OCI-LY7 (cell line): Measurements from ENCODE around the gene TPRA1. TPM values are rescaled to one million over a fixed set of nuclear protein-coding genes. Genes with fewer than 3 reads are reported as not detected.
A peak's percentile ranks its signal among the peaks of the same experiment; 100 is the strongest.

Experiments used
- BruUV-seq: library from RNA; stranded (reverse); fragments of 400-500 nt; replicated peaks from 2 replicates; lab custom pipeline; 2021; lab: Mats Ljungman, UMichigan
- CTCF ChIA-PET: fragments of 300-600 bp; sonication (Branson Sonifier 250); formaldehyde crosslinking; loops from one replicate; lab custom pipeline; 2022; ENCODE audit warnings: antibody characterized with exemption; ENCODE audit not compliant: unreplicated experiment; lab: Charles Lee
- POLR2A ChIA-PET: fragments of 300-600 bp; sonication (Branson Sonifier 250); formaldehyde crosslinking; loops from one replicate; lab custom pipeline; 2022; ENCODE audit warnings: antibody characterized with exemption; lab: Charles Lee
- DNase-seq: peaks from one replicate; pipeline ENCODE4 v3.0.0-alpha.2; 2015; ENCODE audit warnings: low spot score
- H2AFZ ChIP-seq: fragments of 200-600 bp; sonication (generic), shearing (Covaris generic); 2 replicates; pipeline ENCODE4 v1.6.1; 2014; ENCODE audit warnings: mild to moderate bottlenecking, antibody characterized with exemption, low read length, moderate library complexity
- H3K27ac ChIP-seq: fragments of 200-600 bp; sonication (generic); 2 replicates; pipeline ENCODE4 v1.5.1; 2014; ENCODE audit warnings: mixed run types, low read depth, mild to moderate bottlenecking, moderate library complexity, low read length, inconsistent platforms; ENCODE audit not compliant: poor library complexity, severe bottlenecking
- H3K36me3 ChIP-seq: fragments of 200-600 bp; sonication (generic); 2 replicates; pipeline ENCODE4 v1.6.1; 2014; ENCODE audit warnings: mild to moderate bottlenecking, antibody characterized with exemption, low read length, moderate library complexity, mixed read lengths; ENCODE audit not compliant: insufficient read depth
- H3K4me1 ChIP-seq: fragments of 200-600 bp; sonication (generic); 2 replicates; pipeline ENCODE4 v1.5.1; 2014; ENCODE audit warnings: mild to moderate bottlenecking, low read length; ENCODE audit not compliant: insufficient read depth, poor library complexity, severe bottlenecking
- H3K4me2 ChIP-seq: fragments of 200-600 bp; sonication (generic); 2 replicates; pipeline ENCODE4 v1.6.1; 2014; ENCODE audit warnings: mild to moderate bottlenecking, low read length
- H3K4me3 ChIP-seq: fragments of 200-600 bp; sonication (generic); 2 replicates; pipeline ENCODE4 v1.5.1; 2014; ENCODE audit warnings: mild to moderate bottlenecking, low read depth, low read length; ENCODE audit not compliant: poor library complexity, severe bottlenecking
- H3K79me2 ChIP-seq: fragments of 200-600 bp; sonication (generic); 2 replicates; pipeline ENCODE4 v1.6.1; 2016; ENCODE audit warnings: low read depth, mild to moderate bottlenecking, low read length, moderate library complexity, mixed read lengths; ENCODE audit not compliant: insufficient read depth
- H3K9me2 ChIP-seq: fragments of 200-600 bp; sonication (generic); 2 replicates; pipeline ENCODE4 v1.6.1; 2016; ENCODE audit warnings: mild to moderate bottlenecking, low read length, mixed read lengths; ENCODE audit not compliant: insufficient read depth
- H3K9me3 ChIP-seq: fragments of 200-600 bp; sonication (generic); 2 replicates; pipeline ENCODE4 v1.6.1; 2014; ENCODE audit warnings: mild to moderate bottlenecking, mixed run types, low read length, mixed read lengths
- H4K20me1 ChIP-seq: fragments of 200-600 bp; sonication (generic); 2 replicates; pipeline ENCODE4 v1.6.1; 2014; ENCODE audit warnings: mild to moderate bottlenecking, antibody characterized with exemption, low read length, moderate library complexity, mixed read lengths; ENCODE audit not compliant: insufficient read depth
- EZH2phosphoT487 ChIP-seq: fragments of 200-600 bp; sonication (generic); IDR thresholded peaks from 2 replicates; pipeline ENCODE4 v1.6.1; 2018; ENCODE audit warnings: low read depth, borderline replicate concordance, mild to moderate bottlenecking, mixed run types, antibody characterized with exemption, low read length, moderate library complexity, mixed read lengths
- intact Hi-C: fragments of 100-400 bp; cut with micrococcal nuclease; formaldehyde crosslinking; loops from one replicate; pipeline ENCODE4 v1.10.0; 2022; ENCODE audit not compliant: unreplicated experiment
- total RNA-seq, 2 experiments: library from RNA; depleted of rRNA in 1 of 2; stranded (reverse); fragments of >200 nt in 1 of 2; shearing (Covaris generic) in 1 of 2; gene quantifications; 2 replicates each; pipeline ENCODE4 v1.2.3, GENCODE V29; 2014 to 2022
- TF ChIP-seq, protein P1 (sequence below): fragments of 200-600 bp; sonication (generic); conservative IDR thresholded peaks from 2 replicates; pipeline ENCODE4 v1.5.1; 2014; ENCODE audit warnings: mild to moderate bottlenecking, antibody characterized with exemption, low read length, moderate library complexity, mixed read lengths

The TPRA1 gene
- total RNA-seq, 2 experiments from 2014 or later: 32.3 to 51.4 TPM

DNA sequence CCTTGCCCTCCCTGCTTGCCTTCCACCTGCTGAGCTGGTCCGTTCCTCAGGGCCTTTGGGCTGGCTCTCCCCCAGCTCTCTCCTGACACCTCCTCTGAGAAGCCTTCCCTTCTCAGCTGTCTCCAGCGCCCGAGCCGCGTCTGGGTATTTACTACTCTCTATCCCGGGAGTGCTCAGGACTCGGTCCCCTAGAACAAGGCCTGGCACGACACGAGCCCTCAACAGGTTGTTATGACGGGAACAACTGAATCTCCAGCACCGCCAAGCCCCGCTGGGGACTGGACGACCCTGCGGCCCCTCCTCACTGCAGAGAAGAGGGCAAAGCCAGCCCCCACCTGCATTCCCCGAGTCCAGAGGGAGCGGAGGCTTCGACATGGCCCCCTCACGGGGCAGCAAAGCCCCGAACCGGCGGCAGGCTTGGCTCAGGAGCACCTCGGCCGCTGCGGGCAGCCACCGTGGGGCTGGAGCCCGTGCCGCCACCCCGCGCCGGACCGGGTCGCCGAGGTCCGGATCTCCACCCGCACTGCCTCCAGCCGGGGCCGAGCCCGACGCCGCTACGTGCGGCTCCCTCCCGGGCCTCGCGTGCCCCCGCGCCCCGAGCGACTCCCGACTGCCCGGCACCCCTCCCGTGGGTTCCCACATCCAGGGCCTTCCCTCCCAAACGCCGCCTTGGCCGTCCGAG is 792 bp downstream of the TPRA1 start:
- Histone ChIP-seq H3K27ac (peak overlapping the region; percentile 83), H3K4me1 (peaks cover 43% of the 10 kb centered on the region), H3K9me3 (no peaks in the 10 kb centered on the region), H3K4me2 (peak overlapping the region; percentile 97), H2AFZ (0 out of 2 replicates have a peak overlapping the region, but pooled peaks have one; percentile 22), H3K4me3 (peak overlapping the region; percentile 85), H3K36me3 (peaks cover 20% of the 10 kb centered on the region; the same call in 1 of the 2 replicates), H4K20me1 (peaks cover 5% of the 10 kb centered on the region; the same call in 1 of the 2 replicates), H3K79me2 (peaks cover 20% of the 10 kb centered on the region), H3K9me2 (no peaks in the 10 kb centered on the region)
- CTCF ChIA-PET: interaction anchor here (1.9 kb wide), 1 partner anchor 8 kb away, joined by 8 read pairs; the partner anchor contains the start of gene MCM2
- peak; percentile 29 for DNase-seq
- intact Hi-C loops: loop anchor here (2.0 to 5.0 kb wide), 3 partner anchors 147 to 533 kb away; partner anchors contain the start of genes RUVBL1 and SEC61A1
- POLR2A ChIA-PET: interaction anchor here (0.9 to 1.6 kb wide), 3 partner anchors 8 to 21 kb away, joined by 3 to 5 read pairs (median 3); no protein-coding TSS in a partner anchor
- no peak for TF ChIP-seq EZH2phosphoT487
- TF ChIP-seq, protein P1, sequence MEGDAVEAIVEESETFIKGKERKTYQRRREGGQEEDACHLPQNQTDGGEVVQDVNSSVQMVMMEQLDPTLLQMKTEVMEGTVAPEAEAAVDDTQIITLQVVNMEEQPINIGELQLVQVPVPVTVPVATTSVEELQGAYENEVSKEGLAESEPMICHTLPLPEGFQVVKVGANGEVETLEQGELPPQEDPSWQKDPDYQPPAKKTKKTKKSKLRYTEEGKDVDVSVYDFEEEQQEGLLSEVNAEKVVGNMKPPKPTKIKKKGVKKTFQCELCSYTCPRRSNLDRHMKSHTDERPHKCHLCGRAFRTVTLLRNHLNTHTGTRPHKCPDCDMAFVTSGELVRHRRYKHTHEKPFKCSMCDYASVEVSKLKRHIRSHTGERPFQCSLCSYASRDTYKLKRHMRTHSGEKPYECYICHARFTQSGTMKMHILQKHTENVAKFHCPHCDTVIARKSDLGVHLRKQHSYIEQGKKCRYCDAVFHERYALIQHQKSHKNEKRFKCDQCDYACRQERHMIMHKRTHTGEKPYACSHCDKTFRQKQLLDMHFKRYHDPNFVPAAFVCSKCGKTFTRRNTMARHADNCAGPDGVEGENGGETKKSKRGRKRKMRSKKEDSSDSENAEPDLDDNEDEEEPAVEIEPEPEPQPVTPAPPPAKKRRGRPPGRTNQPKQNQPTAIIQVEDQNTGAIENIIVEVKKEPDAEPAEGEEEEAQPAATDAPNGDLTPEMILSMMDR: no peak
- no TSS peak for BruUV-seq

DNA sequence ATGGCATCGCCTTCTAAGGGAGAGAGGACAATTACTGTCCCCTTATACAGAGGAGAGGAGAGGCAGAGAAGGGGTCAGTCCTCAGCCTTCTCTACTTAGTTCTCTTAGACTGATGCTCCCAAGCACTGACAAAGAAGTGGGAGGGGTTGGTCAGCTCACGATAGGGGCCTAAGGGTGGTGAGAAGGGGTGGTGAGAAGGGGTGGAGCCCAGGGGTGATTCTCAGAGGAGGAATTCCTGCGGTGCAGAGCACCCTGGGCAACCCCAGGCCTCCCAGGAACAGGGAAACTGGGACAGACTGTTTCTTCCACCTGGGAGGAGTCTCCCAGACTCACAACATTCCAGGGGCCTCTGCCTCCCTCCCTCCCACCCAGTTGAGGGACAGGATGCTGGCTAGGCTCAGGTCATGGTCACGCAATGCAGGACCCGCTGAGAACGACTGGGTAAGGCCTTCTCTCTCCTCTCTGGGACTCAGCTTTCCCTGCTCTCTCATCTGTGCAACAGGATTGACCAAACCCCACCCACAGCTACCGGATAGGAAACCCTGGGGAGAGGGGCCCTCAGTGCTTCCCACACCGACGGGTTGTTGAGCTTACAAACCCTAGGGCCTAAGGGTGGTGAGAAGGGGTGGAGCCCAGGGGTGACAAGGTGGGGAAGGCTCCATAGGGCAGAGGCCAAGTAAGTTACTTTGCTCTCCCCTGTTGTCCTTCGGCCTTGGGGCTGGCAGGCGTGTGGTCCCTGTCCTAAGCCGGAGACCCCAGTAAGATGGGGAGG is 1.5 kb downstream of the TPRA1 start:
- CTCF ChIA-PET: interaction anchor here (1.9 kb wide), 1 partner anchor 9 kb away, joined by 8 read pairs; the partner anchor contains the start of gene MCM2
- peaks cover 39% of the 10 kb centered on the region for H3K4me1 ChIP-seq
- intact Hi-C loops: no loop called here
- POLR2A ChIA-PET: interaction anchor here (0.6 to 1.6 kb wide), 3 partner anchors 8 to 10 kb away, joined by 3 to 5 read pairs (median 3); no protein-coding TSS in a partner anchor
- H3K27ac ChIP-seq: peak overlapping the region; percentile 83
- H2AFZ ChIP-seq: no peak overlapping the region
- no peaks in the 10 kb centered on the region for H3K9me3 ChIP-seq
- no TSS peak for BruUV-seq
- peaks cover 5% of the 10 kb centered on the region; the same call in 1 of the 2 replicates for H4K20me1 ChIP-seq
- peak overlapping the region; percentile 97 for H3K4me2 ChIP-seq
- peaks cover 20% of the 10 kb centered on the region for H3K79me2 ChIP-seq
- no peak for TF ChIP-seq EZH2phosphoT487
- no peaks in the 10 kb centered on the region for H3K9me2 ChIP-seq
- H3K36me3 ChIP-seq: peaks cover 12% of the 10 kb centered on the region; the same call in 1 of the 2 replicates
- DNase-seq: peak; percentile 33
- peak overlapping the region; percentile 85 for H3K4me3 ChIP-seq

DNA sequence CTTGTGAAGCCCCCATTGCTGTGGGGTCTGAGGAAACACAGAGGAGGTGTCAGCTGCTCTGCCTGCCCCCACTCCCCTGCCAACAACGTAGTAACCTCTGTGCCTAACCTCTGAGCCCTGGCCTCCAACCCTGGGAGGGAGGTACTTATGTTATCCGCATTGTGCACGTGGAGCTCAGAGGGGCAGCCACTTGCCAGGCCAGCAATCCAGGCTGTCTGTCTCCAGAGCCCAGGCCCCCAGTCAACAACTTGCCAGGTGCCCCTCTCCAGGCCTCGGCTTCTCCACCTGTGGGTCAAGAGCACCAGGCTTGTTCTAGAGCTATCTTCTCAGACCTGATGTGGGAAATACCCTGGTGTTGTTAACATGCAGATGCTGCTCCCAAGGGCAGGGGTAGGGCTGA is 2.7 kb downstream of the TPRA1 start:
- Histone ChIP-seq H3K9me3 (no peaks in the 10 kb centered on the region), H3K9me2 (no peaks in the 10 kb centered on the region), H3K27ac (no peak overlapping the region), H2AFZ (no peak overlapping the region), H3K79me2 (peaks cover 20% of the 10 kb centered on the region), H3K4me2 (no peak overlapping the region), H3K4me3 (no peak overlapping the region), H4K20me1 (peaks cover 5% of the 10 kb centered on the region; the same call in 1 of the 2 replicates), H3K36me3 (peaks cover 8% of the 10 kb centered on the region; the same call in 1 of the 2 replicates), H3K4me1 (peaks cover 28% of the 10 kb centered on the region)
- TF ChIP-seq, protein P1: no peak
- TF ChIP-seq EZH2phosphoT487: no peak
- DNase-seq: no peak
- no TSS peak for BruUV-seq
- ChIA-PET POLR2A (interaction anchor here (1.6 kb wide), 1 partner anchor 11 kb away, joined by 7 read pairs; no protein-coding TSS in a partner anchor), CTCF (interaction anchor here (1.9 kb wide), 1 partner anchor 10 kb away, joined by 8 read pairs; the partner anchor contains the start of gene MCM2)
- intact Hi-C loops: no loop called here
